Measurements from ENCODE around the gene OR2A2.

OR2A2 gene

DNA sequence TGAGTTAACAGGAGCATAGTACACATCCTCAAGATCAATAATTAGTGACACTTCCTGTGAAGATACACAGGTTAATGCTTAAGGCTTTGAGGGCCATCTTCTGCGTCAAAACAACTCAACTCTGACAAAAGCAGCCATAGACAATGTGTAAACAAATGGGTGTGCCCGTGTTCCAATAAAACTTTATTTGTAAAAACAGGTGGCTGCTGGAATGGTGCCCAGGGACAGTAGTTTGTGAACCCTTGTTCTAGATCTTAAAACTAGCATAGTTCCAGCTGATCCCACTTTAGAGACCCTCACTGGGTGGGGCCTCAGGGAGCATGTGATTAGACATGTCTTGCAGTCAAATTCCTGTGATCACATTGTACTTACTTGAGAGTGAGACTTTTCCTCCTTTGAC lies 21.3 kb downstream of the OR2A2 start (continued):
- TF ChIP-seq, protein P1, sequence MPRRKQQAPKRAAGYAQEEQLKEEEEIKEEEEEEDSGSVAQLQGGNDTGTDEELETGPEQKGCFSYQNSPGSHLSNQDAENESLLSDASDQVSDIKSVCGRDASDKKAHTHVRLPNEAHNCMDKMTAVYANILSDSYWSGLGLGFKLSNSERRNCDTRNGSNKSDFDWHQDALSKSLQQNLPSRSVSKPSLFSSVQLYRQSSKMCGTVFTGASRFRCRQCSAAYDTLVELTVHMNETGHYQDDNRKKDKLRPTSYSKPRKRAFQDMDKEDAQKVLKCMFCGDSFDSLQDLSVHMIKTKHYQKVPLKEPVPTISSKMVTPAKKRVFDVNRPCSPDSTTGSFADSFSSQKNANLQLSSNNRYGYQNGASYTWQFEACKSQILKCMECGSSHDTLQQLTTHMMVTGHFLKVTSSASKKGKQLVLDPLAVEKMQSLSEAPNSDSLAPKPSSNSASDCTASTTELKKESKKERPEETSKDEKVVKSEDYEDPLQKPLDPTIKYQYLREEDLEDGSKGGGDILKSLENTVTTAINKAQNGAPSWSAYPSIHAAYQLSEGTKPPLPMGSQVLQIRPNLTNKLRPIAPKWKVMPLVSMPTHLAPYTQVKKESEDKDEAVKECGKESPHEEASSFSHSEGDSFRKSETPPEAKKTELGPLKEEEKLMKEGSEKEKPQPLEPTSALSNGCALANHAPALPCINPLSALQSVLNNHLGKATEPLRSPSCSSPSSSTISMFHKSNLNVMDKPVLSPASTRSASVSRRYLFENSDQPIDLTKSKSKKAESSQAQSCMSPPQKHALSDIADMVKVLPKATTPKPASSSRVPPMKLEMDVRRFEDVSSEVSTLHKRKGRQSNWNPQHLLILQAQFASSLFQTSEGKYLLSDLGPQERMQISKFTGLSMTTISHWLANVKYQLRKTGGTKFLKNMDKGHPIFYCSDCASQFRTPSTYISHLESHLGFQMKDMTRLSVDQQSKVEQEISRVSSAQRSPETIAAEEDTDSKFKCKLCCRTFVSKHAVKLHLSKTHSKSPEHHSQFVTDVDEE (CRISPR knock-in tag; IDR thresholded peaks at IDR 0.05) = no peak
- TF ChIP-seq ZNF565 (CRISPR knock-in tag; conservative IDR thresholded peaks at IDR 0.05; ENCODE audit: low read depth) (no peak), OSR1 (CRISPR knock-in tag; IDR thresholded peaks at IDR 0.05) (no peak), TOX (CRISPR knock-in tag; IDR thresholded peaks at IDR 0.05; ENCODE audit: borderline replicate concordance) (no peak), SNAI2 (CRISPR knock-in tag; IDR thresholded peaks at IDR 0.05) (no peak), ZFP3 (CRISPR knock-in tag; IDR thresholded peaks at IDR 0.05) (no peak)

- ATAC-seq = no peak
- no peak for TF ChIP-seq GLIS3 (CRISPR knock-in tag; IDR thresholded peaks at IDR 0.05)
- no peak for TF ChIP-seq TOX (CRISPR knock-in tag; IDR thresholded peaks at IDR 0.05; ENCODE audit: borderline replicate concordance)
- TF ChIP-seq ARNTL (CRISPR knock-in tag; IDR thresholded peaks at IDR 0.05; ENCODE audit: borderline replicate concordance, low read depth) = no peak
- no peak for TF ChIP-seq POU6F1 (CRISPR knock-in tag; IDR thresholded peaks at IDR 0.05; ENCODE audit: borderline replicate concordance, low read depth)
- no peak for TF ChIP-seq CREB5 (CRISPR knock-in tag; IDR thresholded peaks at IDR 0.05; ENCODE audit: low read depth)
- TF ChIP-seq RARB (CRISPR knock-in tag; IDR thresholded peaks at IDR 0.05) = no peak
- no peak for TF ChIP-seq BACH2 (CRISPR knock-in tag; IDR thresholded peaks at IDR 0.05; ENCODE audit: borderline replicate concordance)
- no peak for TF ChIP-seq SNAI2 (CRISPR knock-in tag; IDR thresholded peaks at IDR 0.05)
- TF ChIP-seq PATZ1 (CRISPR knock-in tag; IDR thresholded peaks at IDR 0.05; ENCODE audit: borderline replicate concordance) = no peak
- no peak for TF ChIP-seq CSDC2 (CRISPR knock-in tag; IDR thresholded peaks at IDR 0.05)
- no peak for TF ChIP-seq PPARA (CRISPR knock-in tag; IDR thresholded peaks at IDR 0.05; ENCODE audit: borderline replicate concordance)
- TF ChIP-seq ESRRG (CRISPR knock-in tag; IDR thresholded peaks at IDR 0.05) = no peak
- no peak for TF ChIP-seq ZNF70 (CRISPR knock-in tag; IDR thresholded peaks at IDR 0.05)
- no peak for TF ChIP-seq ZNF565 (CRISPR knock-in tag; conservative IDR thresholded peaks at IDR 0.05; ENCODE audit: low read depth)
- TF ChIP-seq ZFP30 (CRISPR knock-in tag; IDR thresholded peaks at IDR 0.05) = no peak
- TF ChIP-seq ZNF8 (CRISPR knock-in tag; IDR thresholded peaks at IDR 0.05) = no peak
- no peak for TF ChIP-seq OSR1 (CRISPR knock-in tag; IDR thresholded peaks at IDR 0.05)
Observed at GRCh38 chr7:144132262-144132661, 22.9 kb downstream of the OR2A2 start.

- no peak for ATAC-seq
- TF ChIP-seq ISL1 (CRISPR knock-in tag; IDR thresholded peaks at IDR 0.05) = no peak
- TF ChIP-seq SNAI2 (CRISPR knock-in tag; IDR thresholded peaks at IDR 0.05) = no peak
- TF ChIP-seq BACH2 (CRISPR knock-in tag; IDR thresholded peaks at IDR 0.05; ENCODE audit: borderline replicate concordance) = no peak
- TF ChIP-seq ARNTL (CRISPR knock-in tag; IDR thresholded peaks at IDR 0.05; ENCODE audit: borderline replicate concordance, low read depth) = no peak
- no peak for TF ChIP-seq ZFP3 (CRISPR knock-in tag; IDR thresholded peaks at IDR 0.05)
- TF ChIP-seq OSR1 (CRISPR knock-in tag; IDR thresholded peaks at IDR 0.05) = no peak
- no peak for TF ChIP-seq ESRRG (CRISPR knock-in tag; IDR thresholded peaks at IDR 0.05)
- TF ChIP-seq TCF4 (CRISPR knock-in tag; IDR thresholded peaks at IDR 0.05; ENCODE audit: borderline replicate concordance) = no peak
- no peak for TF ChIP-seq CREB5 (CRISPR knock-in tag; IDR thresholded peaks at IDR 0.05; ENCODE audit: low read depth)
- no peak for TF ChIP-seq RARB (CRISPR knock-in tag; IDR thresholded peaks at IDR 0.05)
- TF ChIP-seq POU6F1 (CRISPR knock-in tag; IDR thresholded peaks at IDR 0.05; ENCODE audit: borderline replicate concordance, low read depth) = no peak
- TF ChIP-seq CSRNP3 (CRISPR knock-in tag; IDR thresholded peaks at IDR 0.05) = no peak
- no peak for TF ChIP-seq PATZ1 (CRISPR knock-in tag; IDR thresholded peaks at IDR 0.05; ENCODE audit: borderline replicate concordance)
- no peak for TF ChIP-seq CSDC2 (CRISPR knock-in tag; IDR thresholded peaks at IDR 0.05)
- no peak for TF ChIP-seq ZNF565 (CRISPR knock-in tag; conservative IDR thresholded peaks at IDR 0.05; ENCODE audit: low read depth)
Observed at GRCh38 chr7:144133307-144133706, 23.9 kb downstream of the OR2A2 start.
